AG09319 (cell line): Measurements from ENCODE around the gene BEST3.

Experiments
- DNase-seq: peaks from one replicate; pipeline ENCODE4 v3.0.0-alpha.2; 2010; ENCODE audit warnings: low read depth; ENCODE audit errors: extremely low read depth
- CTCF ChIP-seq: IDR thresholded peaks from 2 replicates; pipeline ENCODE4 v1.5.1; 2011; ENCODE audit warnings: low read depth, mild to moderate bottlenecking, inconsistent platforms, low read length, moderate library complexity

The BEST3 gene

GRCh38 chr12:69660164-69660863 is 38.8 kb downstream of the BEST3 start:
- TF ChIP-seq CTCF, result no peak

GRCh38 chr12:69658203-69658602 is 40.9 kb downstream of the BEST3 start:
- no peak for TF ChIP-seq CTCF
- no peak for DNase-seq

More at GRCh38 chr12:69660164-69660863, 38.8 kb downstream of the BEST3 start:
- no peak for DNase-seq

- no peak for TF ChIP-seq CTCF
- no peak for DNase-seq
These were observed 41.5 kb downstream of the BEST3 start for GRCh38 chr12:69657376-69658137.

- peak; percentile 16 for DNase-seq
- no peak for TF ChIP-seq CTCF
These were observed 43.3 kb downstream of the BEST3 start for GRCh38 chr12:69655616-69656340.

GRCh38 chr12:69653703-69654102 is 45.4 kb downstream of the BEST3 start:
- no peak for DNase-seq
- TF ChIP-seq CTCF, result no peak

GRCh38 chr12:69651922-69652321 is 47.2 kb downstream of the BEST3 start:
- DNase-seq, result no peak
- TF ChIP-seq CTCF, result no peak

- no peak for DNase-seq
- TF ChIP-seq CTCF, result no peak
These were observed 49.6 kb downstream of the BEST3 start for GRCh38 chr12:69649529-69649928.
